GM23248 (cell line): ENCODE data around the gene NINJ1. TPM values are rescaled to one million over a fixed set of nuclear protein-coding genes. Genes with fewer than 3 reads are reported as not detected.

Experiments
- DNase-seq: peaks from one replicate; pipeline ENCODE4 v3.0.0-alpha.2; 2015
- H2AFZ ChIP-seq: fragments of 200-600 bp; sonication (generic); 2 replicates; pipeline ENCODE4 v1.6.1; 2016; ENCODE audit warnings: antibody characterized with exemption
- H3F3A ChIP-seq: fragments of 200-600 bp; sonication (generic); 2 replicates; pipeline ENCODE4 v1.6.1; 2016; ENCODE audit warnings: mild to moderate bottlenecking, antibody characterized with exemption, mixed run types; ENCODE audit not compliant: insufficient read depth
- H3K27ac ChIP-seq: fragments of 200-600 bp; sonication (generic); 2 replicates; pipeline ENCODE4 v1.5.1; 2016; ENCODE audit warnings: mild to moderate bottlenecking
- H3K27me3 ChIP-seq: fragments of 200-600 bp; sonication (generic); replicated peaks from 2 replicates; pipeline ENCODE4 v1.6.1; 2016; ENCODE audit warnings: mild to moderate bottlenecking; ENCODE audit not compliant: insufficient read depth
- H3K36me3 ChIP-seq: fragments of 200-600 bp; sonication (generic); 2 replicates; pipeline ENCODE4 v1.6.1; 2016; ENCODE audit warnings: low read depth, mild to moderate bottlenecking
- H3K4me1 ChIP-seq: fragments of 200-600 bp; sonication (generic); 2 replicates; pipeline ENCODE4 v1.6.1; 2016; ENCODE audit warnings: mild to moderate bottlenecking; ENCODE audit not compliant: insufficient read depth
- H3K4me2 ChIP-seq: fragments of 200-600 bp; sonication (generic); one replicate; pipeline ENCODE4 v1.6.1; 2016; ENCODE audit warnings: mild to moderate bottlenecking; ENCODE audit not compliant: unreplicated experiment
- H3K4me3 ChIP-seq: fragments of 200-600 bp; sonication (generic); 2 replicates; pipeline ENCODE4 v1.5.1; 2016; ENCODE audit warnings: mild to moderate bottlenecking
- H3K79me2 ChIP-seq: fragments of 200-600 bp; sonication (generic); 2 replicates; pipeline ENCODE4 v1.6.1; 2016; ENCODE audit warnings: mild to moderate bottlenecking; ENCODE audit not compliant: insufficient read depth
- H3K9ac ChIP-seq: fragments of 200-600 bp; sonication (generic); 2 replicates; pipeline ENCODE4 v1.6.1; 2016; ENCODE audit warnings: mild to moderate bottlenecking
- H3K9me2 ChIP-seq: fragments of 200-600 bp; sonication (generic); 2 replicates; pipeline ENCODE4 v1.6.1; 2016; ENCODE audit warnings: mixed run types, mild to moderate bottlenecking, moderate library complexity; ENCODE audit not compliant: insufficient read depth
- H3K9me3 ChIP-seq: fragments of 200-600 bp; sonication (generic); one replicate; pipeline ENCODE4 v1.6.1; 2017; ENCODE audit warnings: low read depth
- H4K20me1 ChIP-seq: fragments of 200-600 bp; sonication (generic); 2 replicates; pipeline ENCODE4 v1.6.0; 2016; ENCODE audit not compliant: insufficient read depth
- EZH2 ChIP-seq: fragments of 200-600 bp; sonication (generic); IDR thresholded peaks from 2 replicates; pipeline ENCODE4 v1.6.1; 2018; ENCODE audit warnings: antibody characterized with exemption, mild to moderate bottlenecking; ENCODE audit not compliant: insufficient read depth, poor library complexity, severe bottlenecking
- EZH2phosphoT487 ChIP-seq: fragments of 200-600 bp; sonication (generic); IDR thresholded peaks from 2 replicates; pipeline ENCODE4 v1.6.1; 2018; ENCODE audit warnings: antibody characterized with exemption, moderate library complexity, mild to moderate bottlenecking, low read depth; ENCODE audit not compliant: insufficient read depth
- WGBS, 2 experiments: methylation state at CpG; one replicate each; pipeline ENCODE4 v1.1.6; 2015 to 2017; ENCODE audit warnings: low lambda C conversion rate in 2 of 2, low coverage in 1 of 2; ENCODE audit errors: missing lambda C conversion rate in 2 of 2; 5-methylcytosine and 5-hydroxymethylcytosine counted together
- in situ Hi-C: fragments of 300-500 bp; cut with MboI; formaldehyde crosslinking; loops from 2 replicates; pipeline ENCODE4 v1.15.0; 2020
- polyA plus RNA-seq: library from polyadenylated mRNA; unstranded; fragments of >200 nt; fragmentation: Nextera tagmentation; extraction: Ambion mirVana; gene quantifications from 2 replicates; pipeline ENCODE4 v1.2.1, GENCODE V29; 2016
- total RNA-seq: library from RNA; depleted of rRNA; stranded (reverse); fragments of >200 nt; shearing (Covaris generic); gene quantifications from 2 replicates; pipeline ENCODE4 v1.2.3, GENCODE V29; 2014

Gene NINJ1
- total and polyA plus RNA-seq, 2 experiments from 2014 or later: 24.9 to 44.2 TPM

DNA sequence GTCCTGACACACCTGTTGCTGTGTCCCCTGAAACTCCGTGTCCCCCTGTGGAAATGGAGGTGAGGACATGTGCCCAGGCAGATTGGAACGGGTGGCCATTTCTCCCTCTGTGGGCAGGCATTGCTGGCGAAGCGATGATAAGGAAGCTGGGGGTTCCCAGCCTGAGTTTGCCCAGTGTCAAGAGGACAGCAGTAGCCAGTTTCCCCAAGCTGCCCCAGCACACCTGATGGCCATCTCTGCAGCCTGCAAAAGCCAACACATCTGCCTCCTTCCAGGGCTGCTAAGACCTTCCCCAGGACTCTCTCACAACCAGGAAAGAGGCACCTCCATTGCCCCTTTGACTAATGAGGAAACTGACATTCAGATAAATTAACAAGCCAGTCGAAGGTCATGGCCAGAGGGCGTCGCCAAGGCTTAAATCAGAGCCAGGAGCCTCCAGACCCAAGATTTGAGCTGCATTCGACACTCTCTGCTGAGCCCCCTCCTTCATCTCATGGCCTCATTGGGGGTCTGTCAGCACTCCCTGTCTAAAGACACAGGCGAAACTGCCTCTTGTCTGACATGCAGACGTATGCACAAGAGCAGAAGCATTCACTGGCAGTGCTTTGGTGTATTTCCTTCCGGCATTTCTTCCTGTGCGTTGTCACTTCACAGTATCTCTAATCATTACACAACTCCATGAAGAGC, 39.5 kb upstream of the NINJ1 start:
- H3K9me2 ChIP-seq: no peaks in the 10 kb centered on the region
- no peak overlapping the region for H2AFZ ChIP-seq
- in situ Hi-C loops: loop anchor here (25.0 kb wide), 1 partner anchor 389 kb away; no protein-coding TSS in a partner anchor
- WGBS, 2 experiments: 72 to 76% methylated on average over 12 of the region's 12 CpGs
- no peaks in the 10 kb centered on the region for H3K79me2 ChIP-seq
- no peaks in the 10 kb centered on the region for H3K9me3 ChIP-seq
- no peaks in the 10 kb centered on the region for H3K36me3 ChIP-seq
- no peak overlapping the region for H3K4me3 ChIP-seq
- no peak overlapping the region for H3K9ac ChIP-seq
- no peak for DNase-seq
- H3K27ac ChIP-seq: no peak overlapping the region
- H3K4me1 ChIP-seq: no peaks in the 10 kb centered on the region
- H4K20me1 ChIP-seq: no peaks in the 10 kb centered on the region
- no peaks in the 10 kb centered on the region for H3F3A ChIP-seq
- H3K27me3 ChIP-seq: peaks cover 12% of the 10 kb centered on the region
- no peak for TF ChIP-seq EZH2phosphoT487
- H3K4me2 ChIP-seq: no peak overlapping the region

GRCh38 chr9:93172666-93173364, 38.8 kb upstream of the NINJ1 start:
- no peak overlapping the region for H3K4me3 ChIP-seq
- no peaks in the 10 kb centered on the region for H3F3A ChIP-seq
- no peak overlapping the region for H2AFZ ChIP-seq
- 24 to 31% methylated on average over 20 of the region's 20 CpGs for WGBS, 2 experiments
- no peak overlapping the region for H3K9ac ChIP-seq
- no peaks in the 10 kb centered on the region for H3K9me2 ChIP-seq
- no peaks in the 10 kb centered on the region for H3K9me3 ChIP-seq
- peaks cover 12% of the 10 kb centered on the region for H3K27me3 ChIP-seq
- H4K20me1 ChIP-seq: no peaks in the 10 kb centered on the region
- no peak overlapping the region for H3K27ac ChIP-seq
- in situ Hi-C loops: loop anchor here (25.0 kb wide), 1 partner anchor 389 kb away; no protein-coding TSS in a partner anchor
- no peaks in the 10 kb centered on the region for H3K79me2 ChIP-seq
- no peak overlapping the region for H3K4me2 ChIP-seq
- no peak for DNase-seq
- H3K36me3 ChIP-seq: no peaks in the 10 kb centered on the region
- no peaks in the 10 kb centered on the region for H3K4me1 ChIP-seq
- TF ChIP-seq EZH2phosphoT487 (no peak), EZH2 (no peak)

DNA sequence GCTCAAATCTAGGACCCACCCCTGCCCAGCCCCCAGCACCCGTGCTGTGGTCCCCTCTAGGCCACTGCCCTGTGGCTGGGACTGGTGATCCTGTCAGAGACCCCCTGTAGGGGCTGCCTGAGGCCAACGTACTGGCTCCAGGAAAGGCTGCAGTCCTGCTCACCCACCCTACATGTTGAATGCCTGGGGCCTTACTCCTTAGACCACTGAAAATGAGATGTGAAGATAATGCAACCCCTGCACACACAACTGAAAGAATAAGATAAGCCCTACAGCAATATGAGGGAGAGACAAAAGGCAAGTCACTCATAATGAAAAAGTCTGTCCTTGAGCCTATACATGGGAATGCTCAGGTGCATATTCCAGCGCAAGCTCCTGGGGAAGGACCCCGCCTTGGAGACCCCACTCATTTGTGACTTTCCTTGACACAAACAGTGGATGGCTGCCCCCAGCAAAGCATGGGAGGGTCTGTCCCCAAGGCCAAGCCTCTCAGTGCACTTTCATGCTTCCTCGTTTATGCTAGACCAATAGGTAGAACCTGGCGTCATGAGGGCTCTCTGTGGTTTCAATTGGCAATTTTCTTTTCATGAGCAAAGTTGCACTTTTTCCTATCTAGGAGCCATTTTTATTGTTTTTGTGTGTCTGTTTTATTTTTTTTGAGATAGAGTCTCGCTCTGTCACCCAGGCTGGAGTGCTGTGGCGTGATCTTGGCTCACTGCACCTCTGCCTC, 37.4 kb upstream of the NINJ1 start:
- Histone ChIP-seq H3K4me2 (no peak overlapping the region), H3K27me3 (peaks cover 12% of the 10 kb centered on the region), H3K79me2 (no peaks in the 10 kb centered on the region), H3K9ac (no peak overlapping the region), H3K9me3 (no peaks in the 10 kb centered on the region), H3K27ac (no peak overlapping the region), H2AFZ (no peak overlapping the region), H3K4me3 (no peak overlapping the region), H3K36me3 (no peaks in the 10 kb centered on the region), H3K9me2 (no peaks in the 10 kb centered on the region), H4K20me1 (no peaks in the 10 kb centered on the region), H3F3A (no peaks in the 10 kb centered on the region), H3K4me1 (no peaks in the 10 kb centered on the region)
- no peak for TF ChIP-seq EZH2phosphoT487
- TF ChIP-seq EZH2: no peak
- DNase-seq: no peak
- in situ Hi-C loops: loop anchor here (25.0 kb wide), 1 partner anchor 391 kb away; no protein-coding TSS in a partner anchor
- 63 to 66% methylated on average over 7 to 8 of the region's 8 CpGs for WGBS, 2 experiments

- Histone ChIP-seq H3K9ac (no peak overlapping the region), H3K9me3 (no peaks in the 10 kb centered on the region), H3K27me3 (peaks cover 12% of the 10 kb centered on the region), H3K79me2 (no peaks in the 10 kb centered on the region), H3K27ac (no peak overlapping the region), H3K4me3 (no peak overlapping the region), H4K20me1 (no peaks in the 10 kb centered on the region), H3K9me2 (no peaks in the 10 kb centered on the region), H2AFZ (no peak overlapping the region), H3K36me3 (no peaks in the 10 kb centered on the region), H3K4me1 (no peaks in the 10 kb centered on the region), H3F3A (no peaks in the 10 kb centered on the region), H3K4me2 (no peak overlapping the region)
- DNase-seq: no peak
- in situ Hi-C loops: loop anchor here (25.0 kb wide), 1 partner anchor 392 kb away; no protein-coding TSS in a partner anchor
- 68 to 72% methylated on average over 8 of the region's 8 CpGs for WGBS, 2 experiments
- TF ChIP-seq EZH2 (no peak), EZH2phosphoT487 (no peak)
Observed at GRCh38 chr9:93170571-93170970, 36.5 kb upstream of the NINJ1 start.
